ENCODE data around the gene SIL1. TPM values are rescaled to one million over a fixed set of nuclear protein-coding genes. Genes with fewer than 3 reads are reported as not detected.
A peak's percentile ranks its signal among the peaks of the same experiment; 100 is the strongest.

Gene SIL1
- total and polyA plus RNA-seq, 9 of the 15 experiments (the other 6 are each of a cell fraction or from before 2014, with no cell fraction given), result 1.3 to 30.5 (median 18.1) TPM

DNA sequence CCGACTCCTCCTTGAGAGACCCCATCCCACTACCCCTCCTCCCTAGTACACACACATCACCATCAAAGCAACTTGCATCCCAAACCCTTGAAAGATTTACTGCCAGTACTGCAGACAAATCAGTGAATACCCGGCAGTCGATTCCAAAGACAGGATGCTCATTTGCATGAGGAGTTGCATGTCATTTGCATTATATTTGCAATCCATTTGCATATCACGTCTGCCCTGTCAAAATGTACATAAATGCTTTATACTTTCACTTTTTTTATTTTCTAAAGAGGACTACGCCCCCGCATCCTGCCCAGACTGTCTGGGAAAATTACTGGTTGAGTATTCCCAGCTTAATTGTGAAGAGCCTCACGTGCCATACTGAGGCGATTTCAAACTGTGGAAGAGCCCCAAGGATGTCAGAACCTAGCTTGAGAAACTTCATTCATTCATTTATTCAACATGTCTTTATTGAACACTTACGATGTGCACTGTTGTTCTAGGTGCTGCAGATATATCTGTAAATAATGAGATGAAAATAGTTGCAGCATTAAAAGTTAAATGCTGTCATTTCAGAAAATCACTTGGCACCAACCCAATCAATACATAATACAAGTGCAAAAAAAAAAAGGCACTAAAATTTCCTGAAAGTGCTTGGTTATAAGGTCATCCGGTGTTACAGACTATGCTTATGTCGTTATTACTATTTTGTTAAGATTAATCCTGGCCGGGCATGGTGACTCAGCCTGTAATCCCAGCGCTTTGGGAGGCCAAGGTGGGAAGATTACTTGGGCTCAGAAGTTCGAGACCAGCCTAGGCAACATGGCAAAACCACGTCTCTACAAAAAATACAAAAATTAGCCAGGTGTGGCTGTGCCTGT lies 17.2 kb upstream of the SIL1 start:
- ATAC-seq (no peak), FAIRE-seq (no peak), DNase-seq (ENCODE audit: extremely low read depth in 1 of 4, low spot score in 3 of 4) (no peak)
- WGBS (ENCODE audit: insufficient coverage, low coverage, missing lambda C conversion rate), result 16% methylated on average over 15 of the region's 15 CpGs
- TF ChIP-seq ZNF24 (IDR thresholded peaks at IDR 0.05) (peak; percentile 51; the same call in 1 of the 2 replicates), BHLHE40 (IDR thresholded peaks at IDR 0.05; ENCODE audit: low read length) (peak; percentile 47; the same call in 1 of the 2 replicates), TCFL5 (CRISPR knock-in tag; conservative IDR thresholded peaks at IDR 0.05) (no peak), MEIS2 (IDR thresholded peaks at IDR 0.05; ENCODE audit: partially characterized antibody) (peak; percentile 29), EGR1 (conservative IDR thresholded peaks at IDR 0.05) (peak; percentile 41), NRF1 (conservative IDR thresholded peaks at IDR 0.05 in 1 of 2, IDR thresholded peaks at IDR 0.05 in 1 of 2) (no peak)
- TF ChIP-seq, protein P1, sequence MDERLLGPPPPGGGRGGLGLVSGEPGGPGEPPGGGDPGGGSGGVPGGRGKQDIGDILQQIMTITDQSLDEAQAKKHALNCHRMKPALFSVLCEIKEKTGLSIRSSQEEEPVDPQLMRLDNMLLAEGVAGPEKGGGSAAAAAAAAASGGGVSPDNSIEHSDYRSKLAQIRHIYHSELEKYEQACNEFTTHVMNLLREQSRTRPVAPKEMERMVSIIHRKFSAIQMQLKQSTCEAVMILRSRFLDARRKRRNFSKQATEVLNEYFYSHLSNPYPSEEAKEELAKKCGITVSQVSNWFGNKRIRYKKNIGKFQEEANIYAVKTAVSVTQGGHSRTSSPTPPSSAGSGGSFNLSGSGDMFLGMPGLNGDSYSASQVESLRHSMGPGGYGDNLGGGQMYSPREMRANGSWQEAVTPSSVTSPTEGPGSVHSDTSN (CRISPR knock-in tag; IDR thresholded peaks at IDR 0.05; ENCODE audit: low read depth), result no peak
- TF ChIP-seq, protein P1 (tag; conservative IDR thresholded peaks at IDR 0.05; ENCODE audit: low read depth), result 0 out of 2 replicates have a peak, but pooled peaks have one; percentile 27
- TF ChIP-seq, protein P2, sequence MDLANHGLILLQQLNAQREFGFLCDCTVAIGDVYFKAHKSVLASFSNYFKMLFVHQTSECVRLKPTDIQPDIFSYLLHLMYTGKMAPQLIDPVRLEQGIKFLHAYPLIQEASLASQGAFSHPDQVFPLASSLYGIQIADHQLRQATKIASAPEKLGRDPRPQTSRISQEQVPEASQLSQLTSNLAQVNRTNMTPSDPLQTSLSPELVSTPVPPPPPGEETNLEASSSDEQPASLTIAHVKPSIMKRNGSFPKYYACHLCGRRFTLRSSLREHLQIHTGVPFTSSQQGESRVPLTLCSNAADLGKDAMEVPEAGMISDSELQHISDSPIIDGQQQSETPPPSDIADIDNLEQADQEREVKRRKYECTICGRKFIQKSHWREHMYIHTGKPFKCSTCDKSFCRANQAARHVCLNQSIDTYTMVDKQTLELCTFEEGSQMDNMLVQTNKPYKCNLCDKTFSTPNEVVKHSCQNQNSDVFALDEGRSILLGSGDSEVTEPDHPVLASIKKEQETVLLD (IDR thresholded peaks at IDR 0.05), result no peak
- TF ChIP-seq, protein P3, sequence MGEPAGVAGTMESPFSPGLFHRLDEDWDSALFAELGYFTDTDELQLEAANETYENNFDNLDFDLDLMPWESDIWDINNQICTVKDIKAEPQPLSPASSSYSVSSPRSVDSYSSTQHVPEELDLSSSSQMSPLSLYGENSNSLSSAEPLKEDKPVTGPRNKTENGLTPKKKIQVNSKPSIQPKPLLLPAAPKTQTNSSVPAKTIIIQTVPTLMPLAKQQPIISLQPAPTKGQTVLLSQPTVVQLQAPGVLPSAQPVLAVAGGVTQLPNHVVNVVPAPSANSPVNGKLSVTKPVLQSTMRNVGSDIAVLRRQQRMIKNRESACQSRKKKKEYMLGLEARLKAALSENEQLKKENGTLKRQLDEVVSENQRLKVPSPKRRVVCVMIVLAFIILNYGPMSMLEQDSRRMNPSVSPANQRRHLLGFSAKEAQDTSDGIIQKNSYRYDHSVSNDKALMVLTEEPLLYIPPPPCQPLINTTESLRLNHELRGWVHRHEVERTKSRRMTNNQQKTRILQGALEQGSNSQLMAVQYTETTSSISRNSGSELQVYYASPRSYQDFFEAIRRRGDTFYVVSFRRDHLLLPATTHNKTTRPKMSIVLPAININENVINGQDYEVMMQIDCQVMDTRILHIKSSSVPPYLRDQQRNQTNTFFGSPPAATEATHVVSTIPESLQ (CRISPR knock-in tag; IDR thresholded peaks at IDR 0.05), result no peak
- H3K79me2 ChIP-seq (ENCODE audit: control insufficient read depth, insufficient read depth, low read length), result no peaks in the 10 kb centered on the region
- no peaks in the 10 kb centered on the region for H4K20me1 ChIP-seq (replicated peaks; ENCODE audit: control insufficient read depth, insufficient read depth, low read length)
- no peak overlapping the region for H3K4me3 ChIP-seq
- BruUV-seq (replicated peaks), result no TSS peak
- no peak overlapping the region for H3K9ac ChIP-seq (ENCODE audit: insufficient read depth in 1 of 2, low read depth in 2 of 2, low read length in 2 of 2)
- POLR2A ChIA-PET, result interaction anchor here (0.7 kb wide), 1 partner anchor 559 kb away, joined by 3 read pairs; no protein-coding TSS in a partner anchor
- H3K27me3 ChIP-seq (ENCODE audit: control insufficient read depth in 2 of 2, insufficient read depth in 2 of 2, low read length in 2 of 2), result 0 out of 5 replicates have a peak, but pooled peaks cover 0 to 6% of the 10 kb centered on the region in 2 experiments
- H3K4me2 ChIP-seq (ENCODE audit: insufficient read depth, low read length), result no peak overlapping the region
- no peaks in the 10 kb centered on the region for H3K9me1 ChIP-seq (ENCODE audit: control insufficient read depth, insufficient read depth, low read length)
- H3K4me1 ChIP-seq (replicated peaks in 1 of 2; ENCODE audit: control insufficient read depth in 2 of 2, insufficient read depth in 2 of 2, low read length in 2 of 2), result no peaks in the 10 kb centered on the region
- CTCF ChIA-PET (ENCODE audit: low intra/inter-chr PET ratio), result no interaction called here
- no peak overlapping the region for H3K27ac ChIP-seq (ENCODE audit: extremely low read depth, low read depth, low read length)
- no peaks in the 10 kb centered on the region for H3K9me3 ChIP-seq (replicated peaks; ENCODE audit: control insufficient read depth, insufficient read depth, low read depth, low read length)
- in situ Hi-C loops (cut with MboI), result no loop called here
- no peaks in the 10 kb centered on the region for H3K36me3 ChIP-seq (ENCODE audit: control insufficient read depth, insufficient read depth, low read length)
- H2AFZ ChIP-seq (ENCODE audit: low read depth, low read length), result no peak overlapping the region
- intact Hi-C loops (cut with micrococcal nuclease), result no loop called here
